Adrenal gland (tissue), 12 donors: Measurements from ENCODE around the gene FBXO28. TPM values are rescaled to one million over a fixed set of nuclear protein-coding genes. Genes with fewer than 3 reads are reported as not detected.
A peak's percentile ranks its signal among the peaks of the same experiment; 100 is the strongest.
"Not testable (repeated sequence)": the region's sequence is repeated elsewhere in the genome, so short reads cannot be mapped to it uniquely, and the experiment has no call there.

ENCODE experiments used
- DNase-seq, 7 donors: peaks; one replicate each; pipeline ENCODE4 v3.0.0-alpha.2; 2019 to 2020
- H3K27ac ChIP-seq, 5 donors: fragments of 200-600 bp; sonication (generic) in 4 of 5; 1 replicate in 3 of 5; 2 replicates in 2 of 5; pipeline versions ENCODE4 v1.5.1 to v1.8.0; 2016 to 2020; ENCODE audit warnings: mild to moderate bottlenecking in 1 of 5
- H3K27me3 ChIP-seq: fragments of 200-600 bp; 2 replicates; pipeline ENCODE4 v1.8.0; 2021
- H3K36me3 ChIP-seq, 2 donors: fragments of 200-600 bp; replicated peaks in 1 of 2; 1 replicate in 1 of 2; 2 replicates in 1 of 2; pipeline versions ENCODE4 v1.5.1 to v1.8.0; 2018 to 2022
- H3K4me1 ChIP-seq, 2 donors: fragments of 200-600 bp; replicated peaks in 1 of 2; 1 replicate in 1 of 2; 2 replicates in 1 of 2; pipeline versions ENCODE4 v1.5.1 to v1.8.0; 2018 to 2021
- H3K4me3 ChIP-seq, 4 donors: fragments of 200-600 bp; sonication (generic) in 3 of 4; one replicate each; pipeline ENCODE4 v1.5.1; 2016 to 2018
- H3K9me3 ChIP-seq, 3 donors: fragments of 200-600 bp; sonication (generic) in 1 of 3; replicated peaks in 1 of 3; 1 replicate in 2 of 3; 2 replicates in 1 of 3; pipeline versions ENCODE4 v1.5.1 to v1.8.0; 2016 to 2021
- CTCF ChIP-seq, 6 experiments: fragments of 450-650 bp in 4 of 6; fragments of 200-600 bp in 2 of 6; sonication (generic) in 1 of 6; IDR thresholded peaks; 1 replicate in 5 of 6; 2 replicates in 1 of 6; pipeline versions ENCODE4 v1.5.1 to v1.8.0; 2016 to 2021; ENCODE audit warnings: antibody characterized with exemption in 6 of 6, mild to moderate bottlenecking in 2 of 6, moderate library complexity in 1 of 6
- POLR2A ChIP-seq, 2 donors: fragments of 450-650 bp; IDR thresholded peaks; one replicate each; pipeline ENCODE4 v1.6.1; 2017; ENCODE audit warnings: antibody characterized with exemption in 2 of 2, mild to moderate bottlenecking in 2 of 2, moderate library complexity in 1 of 2
- WGBS, 4 donors: extraction: QIAGEN DNeasy Blood & Tissue Kit in 2 of 4; methylation state at CpG; one replicate each; pipeline versions ENCODE4 v1.1.5 to v1.1.7; 2013 to 2017; 5-methylcytosine and 5-hydroxymethylcytosine counted together
- intact Hi-C, 2 donors: fragments of 100-400 bp; cut with DNase I; formaldehyde crosslinking; loops; one replicate each; pipeline versions ENCODE4 v1.14.1 to v1.15.0; 2022 to 2023
- polyA plus RNA-seq, 3 donors: library from polyadenylated mRNA; stranded (reverse); fragments of 200-250 nt in 2 of 3; fragments of 350-450 nt in 1 of 3; fragmentation: Illumina TruSeq in 1 of 3; extraction: RNeasy Lipid Tissue Mini Kit (QIAGEN cat#74804) in 1 of 3; gene quantifications; one replicate each; pipeline ENCODE4 v1.2.3, GENCODE V29; 2013 to 2014
- small RNA-seq, 2 donors: library from RNA; depleted of rRNA; stranded (forward); fragments of <200 nt; gene quantifications; one replicate each; pipeline ENCODE3, GENCODE V24; 2016
- total RNA-seq, 9 donors: library from RNA; depleted of rRNA in 4 of 9; stranded (reverse); fragments of >200 nt in 4 of 9; fragments of 120-200 nt in 1 of 9; fragmentation: NEBNext Ultra II Directional in 1 of 9; extraction: Animal tissue kit (Norgen Biotek cat#: 25700) in 1 of 9; gene quantifications; one replicate each; pipeline versions ENCODE4 v1.1.0 to v1.2.4, GENCODE V29; 2013 to 2023
- donor health status: healthy with polysubstance abuse.
- donor health status: Bipolar disorder and iron deficiency.
- donor health status: DM: yes; HTN: yes; CAD: no.
- donor health status: DM: no; HTN: no; CAD: no.
- donor health status: DM: no; HTN: no; CAD: no.
- donor health status: DM: yes; HTN: yes; CAD: no.

The FBXO28 gene
- total and polyA plus RNA-seq, 12 donors: 7.0 to 39.1 (median 23.9) TPM

DNA sequence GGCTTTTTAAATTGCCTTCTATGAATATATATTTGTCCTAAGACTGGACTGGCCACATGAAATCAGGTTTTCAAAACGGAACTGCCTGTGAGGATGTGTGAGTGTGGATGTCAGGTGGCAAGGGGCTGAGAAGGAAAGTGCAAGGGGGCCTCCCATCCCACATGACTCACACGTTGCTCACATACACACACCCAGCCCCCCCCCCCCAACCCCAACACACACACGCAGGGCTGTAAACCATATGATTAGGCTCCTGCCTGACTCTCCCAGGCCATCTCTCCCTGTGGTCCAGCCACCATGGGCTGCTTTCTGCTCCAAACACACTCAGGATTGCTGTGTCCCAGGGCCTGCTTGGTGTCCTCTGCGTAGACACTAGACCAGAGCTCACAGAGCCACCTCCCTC is 91.5 kb downstream of the FBXO28 start:
- Histone ChIP-seq H3K36me3 (no peaks in the 10 kb centered on the region), H3K27ac (peak overlapping the region in 2 of 5 donors; percentile 8 to 50), H3K27me3 (no peaks in the 10 kb centered on the region), H3K4me1 (peaks cover 3 to 18% of the 10 kb centered on the region in 2 donors), H3K4me3 (no peak overlapping the region), H3K9me3 (no peaks in the 10 kb centered on the region)
- 27 to 37% (median 35%) methylated on average over 3 to 4 of the region's 4 CpGs for WGBS, 4 donors
- TF ChIP-seq CTCF (IDR thresholded peaks at IDR 0.05) (no peak), POLR2A (IDR thresholded peaks at IDR 0.05) (no peak)
- peak in 2 of 7 donors; percentile 8 to 12 for DNase-seq
- intact Hi-C loops: no loop called here

GRCh38 chr1:224205931-224206538 is 92.1 kb downstream of the FBXO28 start:
- Histone ChIP-seq H3K27ac (peak overlapping the region in 1 of 5 donors; percentile 8), H3K4me1 (peaks cover 3 to 18% of the 10 kb centered on the region in 2 donors)
- H3K9me3 ChIP-seq, H3K4me3 ChIP-seq, DNase-seq, H3K27me3 ChIP-seq, intact Hi-C loops, H3K36me3 ChIP-seq: not testable (repeated sequence)
- WGBS, 4 donors: 83 to 91% (median 83%) methylated on average over 10 of the region's 10 CpGs

DNA sequence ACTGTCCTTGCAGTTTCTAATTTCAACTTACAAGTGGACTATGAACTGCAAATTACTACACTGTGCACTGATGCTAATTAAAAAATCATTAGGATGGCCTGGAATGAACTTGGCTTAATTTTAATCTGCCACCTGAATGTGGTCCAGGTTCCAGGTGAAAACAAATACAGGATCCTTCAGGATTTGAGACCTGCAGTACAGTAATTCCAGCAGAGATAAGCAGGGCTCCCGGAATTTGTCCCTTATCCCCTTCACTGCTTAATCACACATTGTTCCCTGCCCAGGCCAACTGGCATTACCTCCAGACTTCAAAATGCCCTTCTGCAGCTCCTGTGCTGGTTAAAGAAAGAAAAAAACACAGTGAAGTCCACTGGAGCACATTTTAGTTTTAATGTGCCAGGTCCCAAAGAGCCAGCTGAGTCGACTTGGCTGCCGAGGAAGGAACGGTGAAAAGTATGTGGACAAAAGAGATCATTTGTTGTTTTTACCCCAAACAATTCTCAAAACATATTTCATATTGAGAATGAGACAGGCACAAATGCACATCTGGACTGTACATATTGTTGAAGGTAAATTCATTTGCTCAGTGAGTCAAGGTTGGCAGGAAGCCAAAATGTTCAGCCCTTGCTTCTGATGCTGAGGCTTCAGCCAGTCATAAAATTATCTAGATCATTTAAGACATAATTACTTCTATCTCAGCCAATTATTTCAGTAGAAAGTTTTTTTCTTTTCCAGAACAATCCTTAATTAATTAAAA is 97.5 kb downstream of the FBXO28 start:
- peak in 4 of 7 donors; percentile 28 to 40 (median 34) for DNase-seq
- Histone ChIP-seq H3K27ac (no peak overlapping the region), H3K4me1 (no peaks in the 10 kb centered on the region)

More for the DNA sequence above, 97.5 kb downstream of the FBXO28 start:
- Histone ChIP-seq H3K27me3 (no peaks in the 10 kb centered on the region), H3K36me3 (no peaks in the 10 kb centered on the region), H3K9me3 (no peaks in the 10 kb centered on the region), H3K4me3 (no peak overlapping the region)
- TF ChIP-seq CTCF (IDR thresholded peaks at IDR 0.05): no peak
- no peak for TF ChIP-seq POLR2A (IDR thresholded peaks at IDR 0.05)
- intact Hi-C loops: no loop called here
- WGBS, 4 donors: 51 to 63% (median 61%) methylated on average over 4 of the region's 4 CpGs

Small RNA genes within 50 kb of the gene (small RNA-seq; reads per million reads assigned to genes)
- gene AC092809.3: 0 reads per million in 2 donors
- gene RF00139: 0 reads per million in 2 donors
- 0 reads per million in 2 donors for gene RN7SKP49

Other genes with a start within 250 kb of the FBXO28 start
- 10 to 100 TPM; 31.4 to 77.4 (median 50.9) TPM for gene DEGS1, start 69.1 kb downstream of the FBXO28 start, total RNA-seq
- 10 to 100 TPM; 24.5 to 73.8 (median 33.3) TPM for gene DEGS1, start 69.1 kb downstream of the FBXO28 start, polyA plus RNA-seq
- gene NVL, start 216.1 kb downstream of the FBXO28 start, total RNA-seq: 10 to 100 TPM; 12.0 to 29.7 (median 20.1) TPM
- 10 to 100 TPM; 38.5 to 77.0 (median 44.8) TPM for gene NVL, start 216.1 kb downstream of the FBXO28 start, polyA plus RNA-seq
- 10 to 100 TPM; 10.0 to 60.0 (median 39.6) TPM for gene CNIH4, start 242.8 kb downstream of the FBXO28 start, total RNA-seq
- gene CNIH4, start 242.8 kb downstream of the FBXO28 start, polyA plus RNA-seq: 10 to 100 TPM; 47.0 to 73.0 (median 58.0) TPM